IMR-90 (cell line): ENCODE measurements around the gene SPTB. TPM values are rescaled to one million over a fixed set of nuclear protein-coding genes. Genes with fewer than 3 reads are reported as not detected.

Source experiments
- ATAC-seq: fragments of 200-7000 bp; cut with Tn5 transposase; 2 replicates; pipeline ENCODE4 v1.9.1; 2020; ENCODE audit warnings: low read depth, mild to moderate bottlenecking, moderate library complexity
- BruUV-seq: library from RNA; stranded (reverse); fragments of 400-500 nt; replicated peaks from 2 replicates; lab custom pipeline; 2021; lab: Mats Ljungman, UMichigan
- CTCF ChIA-PET: fragments of 300-600 bp; formaldehyde crosslinking; extraction: SDS; loops from one replicate; lab custom pipeline; 2021; ENCODE audit warnings: antibody characterized with exemption; lab: Yijun Ruan, JAX
- POLR2A ChIA-PET: fragments of 300-600 bp; sonication (Branson Sonifier 250); formaldehyde crosslinking; loops from one replicate; lab custom pipeline; 2022; ENCODE audit warnings: antibody characterized with exemption; ENCODE audit not compliant: unreplicated experiment; lab: Charles Lee
- DNase-seq: peaks from one replicate; pipeline ENCODE4 v3.0.0; 2013
- H2AFZ ChIP-seq: replicated peaks from 2 replicates; pipeline ENCODE3; 2013; ENCODE audit warnings: low read length, mild to moderate bottlenecking; ENCODE audit not compliant: poor library complexity
- H2AK5ac ChIP-seq: 2 replicates; pipeline ENCODE4 v1.6.1; 2013; ENCODE audit warnings: low read depth, low read length, inconsistent platforms
- H2AK9ac ChIP-seq: replicated peaks from 2 replicates; pipeline ENCODE3; 2013; ENCODE audit warnings: mild to moderate bottlenecking, low read depth, low read length, moderate library complexity; ENCODE audit not compliant: poor library complexity
- H2BK120ac ChIP-seq: 2 replicates; pipeline ENCODE4 v1.6.1; 2013; ENCODE audit warnings: low read depth, low read length, inconsistent platforms
- H2BK15ac ChIP-seq: 3 replicates; pipeline ENCODE4 v1.6.1; 2013; ENCODE audit warnings: low read depth, low read length, inconsistent platforms
- H2BK20ac ChIP-seq: 2 replicates; pipeline ENCODE4 v1.6.1; 2013; ENCODE audit warnings: low read depth, mild to moderate bottlenecking, inconsistent platforms, low read length, moderate library complexity
- H2BK5ac ChIP-seq: 2 replicates; pipeline ENCODE4 v1.6.1; 2013; ENCODE audit warnings: mild to moderate bottlenecking, low read depth, low read length, inconsistent platforms; ENCODE audit not compliant: poor library complexity, severe bottlenecking
- H3K14ac ChIP-seq: replicated peaks from 2 replicates; pipeline ENCODE4 v1.6.1; 2013; ENCODE audit warnings: low read depth, low read length, inconsistent platforms
- H3K18ac ChIP-seq: 2 replicates; pipeline ENCODE4 v1.6.1; 2013; ENCODE audit warnings: low read depth, low read length, control low read depth
- H3K23ac ChIP-seq: 2 replicates; pipeline ENCODE4 v1.6.1; 2013; ENCODE audit warnings: low read depth, low read length, inconsistent platforms
- H3K27ac ChIP-seq: 2 replicates; pipeline ENCODE4 v1.5.1; 2013; ENCODE audit warnings: mild to moderate bottlenecking, control low read depth, low read length; ENCODE audit not compliant: insufficient read depth
- H3K27me3 ChIP-seq: 2 replicates; pipeline ENCODE4 v1.6.1; 2013; ENCODE audit warnings: low read length; ENCODE audit not compliant: control insufficient read depth, insufficient read depth
- H3K36me3 ChIP-seq: 2 replicates; pipeline ENCODE4 v1.6.1; 2013; ENCODE audit warnings: low read length, mixed read lengths; ENCODE audit not compliant: control insufficient read depth, insufficient read depth
- H3K4ac ChIP-seq: 2 replicates; pipeline ENCODE4 v1.6.1; 2013; ENCODE audit warnings: low read depth, low read length, inconsistent platforms
- H3K4me1 ChIP-seq: 2 replicates; pipeline ENCODE4 v1.6.1; 2013; ENCODE audit warnings: low read length, mixed read lengths; ENCODE audit not compliant: control insufficient read depth, insufficient read depth
- H3K4me2 ChIP-seq: 2 replicates; pipeline ENCODE4 v1.6.1; 2013; ENCODE audit warnings: low read depth, mild to moderate bottlenecking, control low read depth, low read length, moderate library complexity
- H3K4me3 ChIP-seq: 2 replicates; pipeline ENCODE4 v1.5.1; 2013; ENCODE audit warnings: low read depth, mild to moderate bottlenecking, control low read depth, low read length, moderate library complexity; ENCODE audit not compliant: insufficient read depth
- H3K56ac ChIP-seq: 2 replicates; pipeline ENCODE4 v1.6.1; 2013; ENCODE audit warnings: low read length, inconsistent platforms; ENCODE audit not compliant: insufficient read depth; ENCODE audit errors: extremely low read depth
- H3K79me1 ChIP-seq, 2 experiments: 2 replicates each; pipeline ENCODE4 v1.6.1; 2013; ENCODE audit warnings: low read length in 2 of 2, inconsistent platforms in 1 of 2, low read depth in 1 of 2
- H3K9ac ChIP-seq: 2 replicates; pipeline ENCODE4 v1.6.1; 2013; ENCODE audit warnings: low read depth, low read length, control low read depth
- H3K9me1 ChIP-seq: 2 replicates; pipeline ENCODE4 v1.6.1; 2013; ENCODE audit warnings: low read length, inconsistent platforms; ENCODE audit not compliant: insufficient read depth
- H3K9me3 ChIP-seq: 2 replicates; pipeline ENCODE4 v1.6.1; 2013; ENCODE audit warnings: low read length; ENCODE audit not compliant: control insufficient read depth, insufficient read depth
- H4K20me1 ChIP-seq: 2 replicates; pipeline ENCODE4 v1.6.1; 2013; ENCODE audit warnings: low read length, inconsistent platforms; ENCODE audit not compliant: insufficient read depth
- H4K5ac ChIP-seq: 2 replicates; pipeline ENCODE4 v1.6.1; 2013; ENCODE audit warnings: mild to moderate bottlenecking, low read depth, low read length, control low read depth
- H4K8ac ChIP-seq, 2 experiments: 2 replicates each; pipeline ENCODE4 v1.6.1; 2013; ENCODE audit warnings: low read depth in 2 of 2, low read length in 2 of 2, control low read depth in 1 of 2, inconsistent platforms in 1 of 2
- H4K91ac ChIP-seq: 2 replicates; pipeline ENCODE4 v1.6.1; 2013; ENCODE audit warnings: low read depth, low read length, inconsistent platforms; ENCODE audit not compliant: insufficient read depth
- CTCF ChIP-seq: conservative IDR thresholded peaks from 2 replicates; pipeline ENCODE4 v1.5.1; 2012; ENCODE audit warnings: mild to moderate bottlenecking, low read depth, low read length, improper control_type of control experiment
- MXI1 ChIP-seq: IDR thresholded peaks from 2 replicates; pipeline ENCODE4 v1.6.1; 2012; ENCODE audit warnings: low read depth, mild to moderate bottlenecking, low read length, moderate library complexity, borderline replicate concordance
- WGBS, 2 experiments: methylation state at CpG; one replicate each; pipeline versions ENCODE4 v1.1.5 to v1.1.7; 2013; ENCODE audit warnings: missing lambda C conversion rate in 2 of 2; ENCODE audit not compliant: insufficient read length in 1 of 2; ENCODE audit errors: extremely low coverage in 2 of 2; 5-methylcytosine and 5-hydroxymethylcytosine counted together
- dilution Hi-C: fragments of 300-500 bp; cut with HindIII; formaldehyde crosslinking; loops from one replicate; pipeline ENCODE4 v1.14.3; 2018; ENCODE audit warnings: low sequenced_read_pairs; ENCODE audit not compliant: unreplicated experiment
- in situ Hi-C: fragments of 300-500 bp; cut with MboI; formaldehyde crosslinking; loops from 3 replicates; pipeline ENCODE4 v1.14.3; 2019; ENCODE audit warnings: low sequenced_read_pairs, inconsistent platforms, mixed read lengths
- intact Hi-C: fragments of 100-400 bp; cut with micrococcal nuclease; formaldehyde crosslinking; loops from 2 replicates; pipeline ENCODE4 v1.10.0; 2022
- polyA plus RNA-seq, 3 experiments: library from polyadenylated mRNA; depleted of rRNA; stranded (reverse); fragments of >200 nt; gene quantifications; 2 replicates each; pipeline ENCODE4 v1.2.3, GENCODE V29; 2012; ENCODE audit warnings: low replicate concordance in 1 of 3
- total RNA-seq: library from RNA; depleted of rRNA; stranded (reverse); fragments of >200 nt; gene quantifications from 2 replicates; pipeline ENCODE4 v1.2.3, GENCODE V29; 2012

Gene SPTB
- total and polyA plus RNA-seq, 2 of the 4 experiments (the other 2 are of a cell fraction) = under 0.01 to 0.07 TPM

GRCh38 chr14:64738281-64738804, 141.4 kb downstream of the SPTB start:
- Histone ChIP-seq H3K4me2 (no peak overlapping the region), H3K36me3 (peaks cover 29% of the 10 kb centered on the region), H4K91ac (no peak overlapping the region), H3K27me3 (no peaks in the 10 kb centered on the region), H3K14ac (no peak overlapping the region), H2AK5ac (no peak overlapping the region), H3K9me3 (no peaks in the 10 kb centered on the region), H3K4ac (no peak overlapping the region), H3K9me1 (peaks cover 5% of the 10 kb centered on the region; the same call in 1 of the 2 replicates), H4K20me1 (no peaks in the 10 kb centered on the region), H3K27ac (no peak overlapping the region), H2AFZ (no peak overlapping the region), H2BK120ac (no peak overlapping the region), H3K18ac (no peak overlapping the region), H3K4me3 (no peak overlapping the region), H3K79me1 (no peaks in the 10 kb centered on the region), H3K4me1 (no peaks in the 10 kb centered on the region), H4K5ac (no peak overlapping the region), H2BK15ac (no peak overlapping the region), H2BK5ac (no peak overlapping the region), H3K9ac (no peak overlapping the region), H2AK9ac (no peak overlapping the region), H2BK20ac (no peak overlapping the region), H3K23ac (no peak overlapping the region), H4K8ac (no peak overlapping the region), H3K56ac (no peak overlapping the region)
- BruUV-seq = no TSS peak
- POLR2A ChIA-PET = interaction anchor here (0.6 kb wide), 1 partner anchor 233 kb away, joined by 4 read pairs; no protein-coding TSS in a partner anchor
- dilution Hi-C loops = no loop called here
- ATAC-seq = no peak
- CTCF ChIA-PET = interaction anchor here (1.5 kb wide), 1 partner anchor 20 kb away, joined by 5 read pairs; no protein-coding TSS in a partner anchor
- TF ChIP-seq CTCF (no peak), MXI1 (no peak)
- WGBS, 2 experiments = 88% methylated on average over 3 of the region's 9 CpGs; no CpG with 5 or more reads in 1 of the 2 experiments
- no peak for DNase-seq
- intact Hi-C loops = no loop called here
- in situ Hi-C loops = no loop called here
